ENCODE data around the gene CNNM2.
A peak's percentile ranks its signal among the peaks of the same experiment; 100 is the strongest.
"Not testable (repeated sequence)": the region's sequence is repeated elsewhere in the genome, so short reads cannot be mapped to it uniquely, and the experiment has no call there.

The CNNM2 gene

GRCh38 chr10:102967123-102967522 lies 49.0 kb downstream of the CNNM2 start:
- no peak for DNase-seq (ENCODE audit: low read depth, low spot score)

GRCh38 chr10:102970562-102971340 lies 52.7 kb downstream of the CNNM2 start:
- no peak for DNase-seq (ENCODE audit: low read depth, low spot score)

GRCh38 chr10:102975483-102976379 lies 57.6 kb downstream of the CNNM2 start:
- no peak for DNase-seq (ENCODE audit: low read depth, low spot score)

- not testable (repeated sequence) for DNase-seq (ENCODE audit: low read depth, low spot score)
These were observed 58.3 kb downstream of the CNNM2 start for GRCh38 chr10:102976380-102976726.

- DNase-seq (ENCODE audit: low read depth, low spot score), result no peak
These were observed 64.2 kb downstream of the CNNM2 start for GRCh38 chr10:102982296-102982695.

GRCh38 chr10:102984086-102984485 lies 66.0 kb downstream of the CNNM2 start:
- no peak for DNase-seq (ENCODE audit: low read depth, low spot score)

GRCh38 chr10:102985811-102986210 lies 67.7 kb downstream of the CNNM2 start:
- DNase-seq (ENCODE audit: low read depth, low spot score), result no peak

- DNase-seq (ENCODE audit: low read depth, low spot score), result no peak
These were observed 70.6 kb downstream of the CNNM2 start for GRCh38 chr10:102988404-102989314.

- DNase-seq (ENCODE audit: low read depth, low spot score), result no peak
These were observed 76.6 kb downstream of the CNNM2 start for GRCh38 chr10:102994531-102995295.

- no peak for DNase-seq (ENCODE audit: low read depth, low spot score)
These were observed 78.8 kb downstream of the CNNM2 start for GRCh38 chr10:102996876-102997275.

- no peak for DNase-seq (ENCODE audit: low read depth, low spot score)
These were observed 79.9 kb downstream of the CNNM2 start for GRCh38 chr10:102997998-102998397.

GRCh38 chr10:102998399-102998907 lies 80.4 kb downstream of the CNNM2 start:
- no peak for DNase-seq (ENCODE audit: low read depth, low spot score)

- DNase-seq (ENCODE audit: low read depth, low spot score), result not testable (repeated sequence)
These were observed 82.0 kb downstream of the CNNM2 start for GRCh38 chr10:103000050-103000449.

GRCh38 chr10:103007017-103007416 lies 88.9 kb downstream of the CNNM2 start:
- no peak for DNase-seq (ENCODE audit: low read depth, low spot score)

- no peak for DNase-seq (ENCODE audit: low read depth, low spot score)
These were observed 95.3 kb downstream of the CNNM2 start for GRCh38 chr10:103013416-103013815.

- DNase-seq (ENCODE audit: low read depth, low spot score), result no peak
These were observed 101.3 kb downstream of the CNNM2 start for GRCh38 chr10:103019425-103019824.

GRCh38 chr10:103021150-103021899 lies 103.2 kb downstream of the CNNM2 start:
- peak; percentile 59 for DNase-seq (ENCODE audit: low read depth, low spot score)

- no peak for DNase-seq (ENCODE audit: low read depth, low spot score)
These were observed 103.8 kb downstream of the CNNM2 start for GRCh38 chr10:103021900-103022293.

- DNase-seq (ENCODE audit: low read depth, low spot score), result no peak
These were observed 107.6 kb downstream of the CNNM2 start for GRCh38 chr10:103025696-103026095.

GRCh38 chr10:103038570-103038969 lies 120.5 kb downstream of the CNNM2 start:
- DNase-seq (ENCODE audit: low read depth, low spot score), result no peak
